GM12878 (cell line): ENCODE results near the gene MSL1. TPM values are rescaled to one million over a fixed set of nuclear protein-coding genes. Genes with fewer than 3 reads are reported as not detected.
A peak's percentile ranks its signal among the peaks of the same experiment; 100 is the strongest.

Experiments used
- ATAC-seq: fragments of 200-7000 bp; cut with Tn5 transposase; 3 replicates; pipeline ENCODE4 v1.9.1; 2020; ENCODE audit warnings: mild to moderate bottlenecking, moderate library complexity
- BruUV-seq: library from RNA; stranded (reverse); fragments of 400-500 nt; replicated peaks from 2 replicates; lab custom pipeline; 2021; lab: Mats Ljungman, UMichigan
- CTCF ChIA-PET: fragments of 300-600 bp; sonication (Branson Sonifier 250); formaldehyde crosslinking; extraction: SDS; loops from one replicate; lab custom pipeline; 2021; ENCODE audit warnings: inconsistent platforms; lab: Yijun Ruan, JAX
- POLR2A ChIA-PET: fragments of 350-600 bp; formaldehyde crosslinking; extraction: SDS; loops from one replicate; lab custom pipeline; 2021; ENCODE audit warnings: inconsistent platforms; lab: Charles Lee
- RAD21 ChIA-PET: fragments of 300-600 bp; sonication (Branson Sonifier 250); formaldehyde crosslinking; loops from one replicate; lab custom pipeline; 2023; ENCODE audit warnings: antibody characterized with exemption; ENCODE audit not compliant: unreplicated experiment; lab: Charles Lee
- SMC1A ChIA-PET: fragments of 300-600 bp; sonication (Branson Sonifier 250); formaldehyde crosslinking; loops from one replicate; lab custom pipeline; 2023; ENCODE audit not compliant: unreplicated experiment, uncharacterized antibody; lab: Charles Lee
- DNase-seq: peaks from one replicate; pipeline ENCODE4 v3.0.0-alpha.2; 2011; ENCODE audit warnings: low read depth, low spot score
- FAIRE-seq: peaks from 3 replicates; lab custom pipeline; 2011; peaks lifted over from hg19 to GRCh38; lab: Jason Lieb, UNC
- H2AFZ ChIP-seq: 2 replicates; pipeline ENCODE4 v1.6.0; 2011; ENCODE audit warnings: low read depth, low read length, control low read depth; ENCODE audit not compliant: control insufficient read depth
- H3K27ac ChIP-seq: 2 replicates; pipeline ENCODE4 v1.5.1; 2011; ENCODE audit warnings: control low read depth; ENCODE audit not compliant: control insufficient read depth, insufficient read depth
- H3K27me3 ChIP-seq, 2 experiments: replicated peaks in 1 of 2; 2 replicates each; pipeline versions ENCODE4 v1.6.0 to v1.6.1; 2011; ENCODE audit warnings: low read length in 1 of 2; ENCODE audit not compliant: control insufficient read depth in 2 of 2, insufficient read depth in 2 of 2
- H3K36me3 ChIP-seq, 2 experiments: 2 replicates each; pipeline ENCODE4 v1.5.1; 2011; ENCODE audit warnings: low read length in 1 of 2; ENCODE audit not compliant: control insufficient read depth in 2 of 2, insufficient read depth in 2 of 2
- H3K4me1 ChIP-seq: 2 replicates; pipeline ENCODE4 v1.6.1; 2011; ENCODE audit warnings: mild to moderate bottlenecking, low read length, moderate library complexity, mixed read lengths; ENCODE audit not compliant: control insufficient read depth, insufficient read depth
- H3K4me2 ChIP-seq: 2 replicates; pipeline ENCODE4 v1.6.0; 2011; ENCODE audit warnings: control low read depth; ENCODE audit not compliant: control insufficient read depth, insufficient read depth
- H3K4me3 ChIP-seq: fragments of 200-600 bp; sonication (generic); 2 replicates; pipeline ENCODE4 v1.5.1; 2016
- H3K79me2 ChIP-seq: 2 replicates; pipeline ENCODE4 v1.6.0; 2011; ENCODE audit warnings: low read length; ENCODE audit not compliant: control insufficient read depth, insufficient read depth
- H3K9ac ChIP-seq: 2 replicates; pipeline ENCODE4 v1.8.0; 2011; ENCODE audit warnings: low read length, control low read depth, mixed read lengths; ENCODE audit not compliant: control insufficient read depth, insufficient read depth
- H3K9me3 ChIP-seq: replicated peaks from 3 replicates; pipeline ENCODE4 v1.5.1; 2011; ENCODE audit warnings: mild to moderate bottlenecking, low read length; ENCODE audit not compliant: control insufficient read depth, insufficient read depth
- H4K20me1 ChIP-seq: 2 replicates; pipeline ENCODE4 v1.6.0; 2011; ENCODE audit not compliant: control insufficient read depth, insufficient read depth
- BCL3 ChIP-seq: IDR thresholded peaks from 2 replicates; pipeline ENCODE4 v1.6.1; 2011; ENCODE audit warnings: borderline replicate concordance, low read depth, mild to moderate bottlenecking, moderate library complexity, low read length; ENCODE audit not compliant: insufficient read depth, poor library complexity, severe bottlenecking
- CEBPZ ChIP-seq: fragments of 150-350 bp; IDR thresholded peaks from 2 replicates; pipeline ENCODE4 v1.6.1; 2016; ENCODE audit warnings: low read depth, low read length
- FOXM1 ChIP-seq: IDR thresholded peaks from 2 replicates; pipeline ENCODE4 v1.6.1; 2012; ENCODE audit warnings: low read depth, mild to moderate bottlenecking, inconsistent platforms, low read length, moderate library complexity
- IKZF1 ChIP-seq: fragments of 450-650 bp; conservative IDR thresholded peaks from 2 replicates; pipeline ENCODE4 v1.6.1; 2017; ENCODE audit warnings: antibody characterized with exemption, mild to moderate bottlenecking
- MEF2B ChIP-seq: fragments of 450-650 bp; IDR thresholded peaks from 2 replicates; pipeline ENCODE4 v1.6.1; 2018; ENCODE audit warnings: mild to moderate bottlenecking, moderate library complexity; ENCODE audit not compliant: partially characterized antibody, poor library complexity, severe bottlenecking
- RAD21 ChIP-seq: IDR thresholded peaks from 2 replicates; pipeline ENCODE4 v1.6.1; 2011; ENCODE audit warnings: mild to moderate bottlenecking, low read depth, low read length, moderate library complexity; ENCODE audit not compliant: insufficient read depth
- RBBP5 ChIP-seq: fragments of 200-600 bp; sonication (generic); conservative IDR thresholded peaks from 2 replicates; pipeline ENCODE4 v1.6.1; 2016
- SIX5 ChIP-seq: IDR thresholded peaks from 2 replicates; pipeline ENCODE4 v1.6.1; 2011; ENCODE audit warnings: mild to moderate bottlenecking, low read depth, low read length, moderate library complexity; ENCODE audit not compliant: severe bottlenecking
- ZBTB11 ChIP-seq: fragments of 450-650 bp; formaldehyde crosslinking; IDR thresholded peaks from 2 replicates; pipeline ENCODE4 v1.5.0; 2022; ENCODE audit warnings: mild to moderate bottlenecking, missing genetic modification characterization
- ZZZ3 ChIP-seq: IDR thresholded peaks from 2 replicates; pipeline ENCODE4 v1.6.1; 2011; ENCODE audit warnings: low read depth; ENCODE audit not compliant: control insufficient read depth, insufficient read length
- WGBS: methylation state at CpG from one replicate; pipeline ENCODE4 v1.1.6; 2016; ENCODE audit warnings: low lambda C conversion rate; ENCODE audit not compliant: insufficient replicate concordance, insufficient coverage; ENCODE audit errors: missing lambda C conversion rate; 5-methylcytosine and 5-hydroxymethylcytosine counted together
- in situ Hi-C: fragments of 300-500 bp; cut with MboI; formaldehyde crosslinking; loops from 9 replicates; pipeline ENCODE4 v1.14.3; 2018; ENCODE audit warnings: mixed read lengths
- intact Hi-C: fragments of 100-400 bp; cut with micrococcal nuclease; formaldehyde crosslinking; loops from one replicate; pipeline ENCODE4 v1.14.2; 2022; ENCODE audit not compliant: unreplicated experiment
- polyA plus RNA-seq, 11 experiments: library from polyadenylated mRNA; depleted of rRNA in 4 of 11; unstranded in 6 of 11; stranded (reverse) in 5 of 11; fragments of >200 nt; fragmentation: Nextera tagmentation in 4 of 11; fragmentation: Illumina TruSeq in 1 of 11; extraction: Ambion mirVana in 4 of 11; extraction: Trizol in 1 of 11; gene quantifications; 1 replicate in 1 of 11; 2 replicates in 10 of 11; pipeline versions ENCODE4 v1.2.1 to v1.2.3, GENCODE V29; 2011 to 2016; ENCODE audit warnings: inconsistent platforms in 2 of 11, missing spikeins in 2 of 11, low read depth in 1 of 11
- total RNA-seq, 4 experiments: library from RNA; depleted of rRNA in 3 of 4; stranded (reverse); fragments of >200 nt in 3 of 4; fragmentation: Illumina TruSeq in 1 of 4; extraction: Trizol in 1 of 4; gene quantifications; 2 replicates each; pipeline versions ENCODE4 v1.2.1 to v1.2.3, GENCODE V29; 2013 to 2021
- TF ChIP-seq, protein P1 (sequence below): IDR thresholded peaks from 2 replicates; pipeline ENCODE4 v1.6.1; 2011; ENCODE audit warnings: low read depth, mild to moderate bottlenecking, low read length, moderate library complexity, borderline replicate concordance; ENCODE audit errors: extremely low read depth

MSL1 gene
- total and polyA plus RNA-seq, 10 of the 15 experiments (the other 5 are each of a cell fraction or from before 2014, with no cell fraction given), result 6.1 to 95.2 (median 51.8) TPM

GRCh38 chr17:40074871-40075200 is 46.9 kb upstream of the MSL1 start:
- 39% methylated on average over 6 of the region's 6 CpGs for WGBS
- Histone ChIP-seq H3K36me3 (no peaks in the 10 kb centered on the region), H3K9me3 (no peaks in the 10 kb centered on the region), H3K4me1 (peaks cover 12% of the 10 kb centered on the region), H3K27me3 (no peaks in the 10 kb centered on the region), H3K27ac (no peak overlapping the region), H4K20me1 (no peaks in the 10 kb centered on the region), H3K79me2 (no peaks in the 10 kb centered on the region), H3K9ac (no peak overlapping the region), H3K4me3 (no peak overlapping the region), H2AFZ (peak overlapping the region; percentile 61), H3K4me2 (no peak overlapping the region)
- intact Hi-C loops (no loop called here), in situ Hi-C loops (no loop called here)
- ChIA-PET SMC1A (interaction anchor here (0.8 to 6.4 kb wide), 15 partner anchors 9 to 144 kb away, joined by 3 to 56 read pairs (median 8); partner anchors contain the start of genes MED24, NR1D1, THRA and WIPF2), RAD21 (interaction anchor here (0.6 to 3.8 kb wide), 10 partner anchors 9 to 555 kb away, joined by 3 to 42 read pairs (median 8); partner anchors contain the start of genes CSF3, MED24 and THRA), CTCF (interaction anchor here (0.6 to 4.8 kb wide), 29 partner anchors 10 to 453 kb away, joined by 3 to 142 read pairs (median 5); partner anchors contain the start of genes CSF3, MED24, NR1D1 and PSMD3), POLR2A (interaction anchor here (0.6 to 1.5 kb wide), 4 partner anchors 8 to 758 kb away, joined by 4 to 9 read pairs (median 7); partner anchors contain the start of gene NR1D1)
- no peak for TF ChIP-seq CEBPZ
- TF ChIP-seq SIX5, result no peak
- no peak for TF ChIP-seq MEF2B
- no peak for TF ChIP-seq RBBP5
- no peak for TF ChIP-seq ZZZ3
- TF ChIP-seq RAD21, result no peak
- no peak for TF ChIP-seq BCL3
- no peak for TF ChIP-seq IKZF1
- no peak for TF ChIP-seq ZBTB11 (CRISPR knock-in tag)
- TF ChIP-seq, protein P1, sequence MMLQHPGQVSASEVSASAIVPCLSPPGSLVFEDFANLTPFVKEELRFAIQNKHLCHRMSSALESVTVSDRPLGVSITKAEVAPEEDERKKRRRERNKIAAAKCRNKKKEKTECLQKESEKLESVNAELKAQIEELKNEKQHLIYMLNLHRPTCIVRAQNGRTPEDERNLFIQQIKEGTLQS, result no peak
- no peak for TF ChIP-seq FOXM1
- FAIRE-seq (no peak), DNase-seq (no peak), ATAC-seq (peak; percentile 36)
- BruUV-seq, result no TSS peak
